ENCODE measurements around the gene SCYL1.

Gene SCYL1

DNA sequence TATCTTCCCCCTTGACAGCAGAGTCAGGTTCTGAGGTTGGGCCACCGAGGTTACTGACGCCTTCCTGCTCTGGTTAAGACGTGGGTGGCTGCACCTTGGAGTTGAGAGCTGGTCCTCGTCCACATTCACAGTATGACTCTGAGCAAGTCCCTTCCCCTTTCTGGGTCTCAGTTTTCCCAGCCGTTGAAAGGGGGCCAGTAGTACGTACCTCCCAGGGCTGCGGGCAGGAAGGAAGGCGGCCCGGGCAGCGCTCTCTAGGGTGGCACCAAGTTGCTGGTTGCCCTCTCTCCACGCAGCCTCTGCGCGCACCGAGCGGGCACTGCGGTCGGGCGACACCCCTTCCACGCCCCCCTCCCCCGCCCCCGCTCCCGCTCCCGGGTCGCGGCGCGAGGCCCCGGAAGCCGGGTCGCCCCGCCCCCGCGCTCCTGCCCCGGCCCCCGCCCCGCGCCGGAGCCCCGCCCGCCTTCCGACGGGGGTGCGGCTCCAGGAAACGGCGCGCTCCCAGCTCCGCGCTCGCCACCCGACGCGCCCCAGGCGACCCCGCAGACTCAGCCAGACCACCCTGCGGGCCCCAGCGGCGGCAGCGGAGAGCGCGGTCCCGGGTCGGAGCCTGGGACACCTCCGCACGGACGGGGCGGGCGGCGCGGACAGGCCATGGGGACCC, 50.8 kb downstream of the SCYL1 start, which contains the start of gene EHBP1L1:
TSS of gene EHBP1L1 (plus strand) at position 486 of the 664 bp plus-strand sequence. CDS start 250 bp downstream, outside the sequence.
- Histone ChIP-seq H3K9me3 (ENCODE audit: control insufficient read depth, insufficient read depth, low read length) (no peaks in the 10 kb centered on the region), H3K27ac (ENCODE audit: low read depth, low read length) (no peak within 1 kb of the TSS), H3K9ac (ENCODE audit: low read depth, low read length) (no peak within 1 kb of the TSS), H3K4me3 (ENCODE audit: low read depth, low read length) (peak within 1 kb of the TSS; percentile 56), H3K27me3 (ENCODE audit: control insufficient read depth, insufficient read depth, low read length) (peaks cover 43% of the 10 kb centered on the region), H3K4me1 (ENCODE audit: control insufficient read depth, insufficient read depth, low read length) (peaks cover 16% of the 10 kb centered on the region), H3K36me3 (ENCODE audit: control insufficient read depth, insufficient read depth, low read length) (0 out of 2 replicates have a peak, but pooled peaks cover 2% of the 10 kb centered on the region)

DNA sequence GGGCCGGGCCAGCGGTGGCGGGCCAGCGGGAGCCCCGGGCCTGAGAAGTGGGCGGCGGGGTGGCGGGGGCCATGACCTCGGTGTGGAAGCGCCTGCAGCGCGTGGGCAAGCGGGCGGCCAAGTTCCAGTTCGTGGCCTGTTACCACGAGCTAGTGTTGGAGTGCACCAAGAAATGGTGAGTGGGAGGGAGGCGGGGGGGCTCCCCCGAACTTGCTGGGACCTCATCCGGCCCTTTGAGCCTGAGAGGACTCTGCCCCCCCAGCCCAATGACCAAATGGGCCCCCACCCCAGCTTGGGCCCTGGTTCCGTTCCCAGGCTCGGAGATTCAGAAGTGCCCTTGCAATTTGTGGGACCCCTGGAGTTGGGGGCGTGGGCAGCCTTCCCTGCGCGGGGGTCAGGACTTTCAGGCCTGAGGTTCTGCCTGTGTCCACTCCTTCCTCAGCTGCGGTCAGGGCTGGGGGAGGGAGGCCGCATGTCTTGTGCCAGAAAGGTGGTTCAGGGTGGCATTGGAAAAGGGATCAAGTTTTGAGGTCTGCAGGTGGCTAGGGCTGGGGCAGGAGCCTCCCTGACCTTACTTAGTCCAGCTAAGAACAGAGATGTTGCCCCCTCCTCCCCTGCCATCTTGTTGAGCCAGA, 51.5 kb downstream of the SCYL1 start:
- Histone ChIP-seq H3K36me3 (ENCODE audit: control insufficient read depth, insufficient read depth, low read length) (0 out of 2 replicates have a peak, but pooled peaks cover 2% of the 10 kb centered on the region), H3K9me3 (ENCODE audit: control insufficient read depth, insufficient read depth, low read length) (no peaks in the 10 kb centered on the region), H3K4me1 (ENCODE audit: control insufficient read depth, insufficient read depth, low read length) (peaks cover 12% of the 10 kb centered on the region), H3K4me3 (ENCODE audit: low read depth, low read length) (peak overlapping the region; percentile 48; the same call in 1 of the 2 replicates), H3K9ac (ENCODE audit: low read depth, low read length) (no peak overlapping the region), H3K27ac (ENCODE audit: low read depth, low read length) (no peak overlapping the region), H3K27me3 (ENCODE audit: control insufficient read depth, insufficient read depth, low read length) (peaks cover 43% of the 10 kb centered on the region)

DNA sequence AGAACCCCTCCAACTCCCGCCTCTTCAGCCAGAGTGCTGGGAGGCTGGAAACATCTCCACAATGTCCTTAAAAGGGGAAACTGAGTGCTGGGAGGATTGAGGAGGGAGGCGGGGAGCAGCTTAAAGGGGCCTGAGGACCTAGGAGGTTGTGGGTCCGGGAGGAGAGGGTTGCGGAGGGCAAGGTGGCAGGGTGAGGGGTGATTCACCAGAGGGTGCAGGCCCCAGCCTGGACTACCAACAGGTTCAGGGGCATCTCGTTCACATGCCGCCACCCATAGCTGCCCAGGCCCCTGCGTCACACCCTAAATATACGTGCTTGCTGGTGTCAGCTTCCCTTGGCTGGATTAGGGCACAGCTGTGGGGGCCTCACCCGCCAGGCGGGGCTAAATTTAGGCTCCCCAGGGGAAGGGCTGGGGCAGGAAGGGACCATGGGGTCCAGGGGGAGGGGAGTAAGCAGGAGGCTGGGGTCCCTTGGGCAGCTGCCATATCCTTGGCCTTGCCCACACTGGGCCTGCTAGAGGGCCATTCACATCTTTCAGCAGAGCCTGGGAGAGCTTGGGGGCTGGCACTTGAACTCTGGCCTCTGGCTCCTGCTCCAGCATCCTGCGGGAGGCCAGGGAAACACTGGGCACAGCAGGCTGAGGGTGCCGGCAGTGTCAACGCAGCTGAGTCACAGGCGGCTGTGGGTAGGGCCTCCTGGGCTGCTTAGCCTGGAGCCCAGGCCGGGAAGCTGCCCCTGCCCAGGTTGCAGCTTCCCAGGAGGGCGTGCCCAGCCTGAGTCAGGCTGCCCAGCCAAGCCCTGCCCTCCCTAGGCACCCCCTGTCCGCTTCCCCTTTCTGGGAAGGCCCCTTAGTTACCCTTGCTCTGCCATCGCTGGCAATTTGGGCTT, 52.2 kb downstream of the SCYL1 start:
- Histone ChIP-seq H3K9me3 (ENCODE audit: control insufficient read depth, insufficient read depth, low read length) (no peaks in the 10 kb centered on the region), H3K27me3 (ENCODE audit: control insufficient read depth, insufficient read depth, low read length) (peaks cover 43% of the 10 kb centered on the region), H3K36me3 (ENCODE audit: control insufficient read depth, insufficient read depth, low read length) (0 out of 2 replicates have a peak, but pooled peaks cover 2% of the 10 kb centered on the region), H3K9ac (ENCODE audit: low read depth, low read length) (no peak overlapping the region), H3K4me3 (ENCODE audit: low read depth, low read length) (no peak overlapping the region), H3K27ac (ENCODE audit: low read depth, low read length) (no peak overlapping the region), H3K4me1 (ENCODE audit: control insufficient read depth, insufficient read depth, low read length) (peaks cover 9% of the 10 kb centered on the region)

DNA sequence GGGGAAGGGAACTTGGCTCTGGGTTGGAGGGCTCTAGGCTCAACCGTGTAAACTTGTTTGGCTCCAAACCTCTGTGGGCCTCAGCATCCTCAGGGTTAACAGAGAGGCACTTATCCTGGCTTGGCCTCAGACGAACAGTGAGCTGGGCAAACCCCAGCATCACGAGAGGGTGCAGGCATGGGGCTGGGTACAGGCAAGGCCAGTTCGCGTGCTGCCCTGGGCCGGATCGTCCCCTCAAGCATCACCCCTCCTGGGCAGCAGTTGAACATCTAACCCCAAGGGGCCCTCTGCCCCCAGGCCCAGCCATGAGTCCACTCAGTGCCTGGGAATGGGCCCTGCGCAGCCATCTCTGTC, 52.9 kb downstream of the SCYL1 start:
- peaks cover 9% of the 10 kb centered on the region for H3K4me1 ChIP-seq (ENCODE audit: control insufficient read depth, insufficient read depth, low read length)
- H3K4me3 ChIP-seq (ENCODE audit: low read depth, low read length), result no peak overlapping the region

DNA sequence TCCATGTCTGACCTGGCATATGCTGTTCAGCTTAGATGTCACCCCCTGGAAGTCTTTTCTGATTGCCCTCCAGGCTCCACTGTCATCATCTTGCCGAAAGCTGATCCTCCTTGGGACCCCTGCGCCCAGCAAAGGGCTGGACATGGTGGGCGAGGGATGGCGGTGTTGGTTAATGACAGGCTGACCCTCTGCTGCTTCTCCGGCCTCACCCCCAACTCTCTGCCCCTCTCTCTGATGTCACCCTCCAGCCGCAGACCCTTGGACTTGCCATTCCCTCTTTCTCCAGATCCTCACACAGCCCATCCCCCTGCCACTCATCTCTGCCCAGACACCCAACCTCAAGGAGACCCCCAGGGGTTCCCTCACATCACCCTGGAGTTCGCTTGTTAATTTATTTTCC, 53.3 kb downstream of the SCYL1 start:
- H3K4me3 ChIP-seq (ENCODE audit: low read depth, low read length), result no peak overlapping the region
- H3K27me3 ChIP-seq (ENCODE audit: control insufficient read depth, insufficient read depth, low read length), result peaks cover 53% of the 10 kb centered on the region
- no peak overlapping the region for H3K9ac ChIP-seq (ENCODE audit: low read depth, low read length)
- H3K4me1 ChIP-seq (ENCODE audit: control insufficient read depth, insufficient read depth, low read length), result peaks cover 9% of the 10 kb centered on the region
- H3K27ac ChIP-seq (ENCODE audit: low read depth, low read length), result no peak overlapping the region
- 0 out of 2 replicates have a peak, but pooled peaks cover 2% of the 10 kb centered on the region for H3K36me3 ChIP-seq (ENCODE audit: control insufficient read depth, insufficient read depth, low read length)
- H3K9me3 ChIP-seq (ENCODE audit: control insufficient read depth, insufficient read depth, low read length), result no peaks in the 10 kb centered on the region

More for the DNA sequence above, 52.9 kb downstream of the SCYL1 start:
- Histone ChIP-seq H3K36me3 (ENCODE audit: control insufficient read depth, insufficient read depth, low read length) (0 out of 2 replicates have a peak, but pooled peaks cover 2% of the 10 kb centered on the region), H3K9ac (ENCODE audit: low read depth, low read length) (no peak overlapping the region), H3K9me3 (ENCODE audit: control insufficient read depth, insufficient read depth, low read length) (no peaks in the 10 kb centered on the region), H3K27me3 (ENCODE audit: control insufficient read depth, insufficient read depth, low read length) (peaks cover 49% of the 10 kb centered on the region), H3K27ac (ENCODE audit: low read depth, low read length) (no peak overlapping the region)

DNA sequence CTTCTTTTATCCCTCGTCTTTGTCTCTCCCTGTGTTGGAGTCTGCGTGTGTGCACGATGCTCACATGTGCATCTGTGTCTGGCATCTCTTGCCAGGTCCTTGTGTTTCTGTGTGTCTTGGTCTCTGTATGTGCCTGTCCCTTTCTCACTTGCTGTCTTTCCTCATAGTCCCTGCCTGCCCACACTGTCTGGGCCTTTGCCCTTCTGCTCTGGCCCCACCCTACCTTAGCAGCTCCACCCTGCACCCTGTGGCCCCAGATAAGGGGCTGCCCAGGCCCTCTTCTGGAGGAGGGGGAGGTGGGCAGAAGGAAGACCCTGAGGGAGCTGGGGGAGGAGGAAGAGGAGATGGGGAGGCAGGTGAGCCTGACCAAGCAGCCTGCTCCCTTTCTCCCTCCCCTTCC, 53.8 kb downstream of the SCYL1 start:
- Histone ChIP-seq H3K4me1 (ENCODE audit: control insufficient read depth, insufficient read depth, low read length) (peaks cover 9% of the 10 kb centered on the region), H3K27ac (ENCODE audit: low read depth, low read length) (no peak overlapping the region), H3K27me3 (ENCODE audit: control insufficient read depth, insufficient read depth, low read length) (peaks cover 58% of the 10 kb centered on the region), H3K36me3 (ENCODE audit: control insufficient read depth, insufficient read depth, low read length) (0 out of 2 replicates have a peak, but pooled peaks cover under 1% of the 10 kb centered on the region), H3K4me3 (ENCODE audit: low read depth, low read length) (no peak overlapping the region), H3K9ac (ENCODE audit: low read depth, low read length) (no peak overlapping the region), H3K9me3 (ENCODE audit: control insufficient read depth, insufficient read depth, low read length) (no peaks in the 10 kb centered on the region)

DNA sequence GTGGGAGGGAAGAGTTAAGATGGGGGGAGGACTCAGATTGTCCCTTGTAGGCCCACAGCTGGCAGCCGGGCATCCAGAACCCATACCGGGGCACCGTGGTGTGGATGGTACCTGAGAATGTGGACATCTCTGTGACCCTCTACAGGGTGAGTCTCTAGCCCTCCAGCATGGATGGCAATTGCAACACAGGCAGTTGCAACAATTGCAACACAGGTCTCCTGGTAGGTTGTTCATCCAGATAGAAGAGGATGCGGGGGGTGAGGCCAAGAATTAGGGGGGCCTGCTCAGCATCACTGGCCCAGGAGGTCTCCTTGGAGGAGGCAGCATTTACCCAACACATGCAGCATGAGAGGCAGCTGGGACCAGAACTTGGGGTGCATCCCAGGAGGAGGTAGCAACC, 54.4 kb downstream of the SCYL1 start:
- Histone ChIP-seq H3K36me3 (ENCODE audit: control insufficient read depth, insufficient read depth, low read length) (no peaks in the 10 kb centered on the region), H3K9me3 (ENCODE audit: control insufficient read depth, insufficient read depth, low read length) (no peaks in the 10 kb centered on the region), H3K27ac (ENCODE audit: low read depth, low read length) (no peak overlapping the region), H3K4me3 (ENCODE audit: low read depth, low read length) (no peak overlapping the region), H3K4me1 (ENCODE audit: control insufficient read depth, insufficient read depth, low read length) (peaks cover 7% of the 10 kb centered on the region), H3K9ac (ENCODE audit: low read depth, low read length) (no peak overlapping the region), H3K27me3 (ENCODE audit: control insufficient read depth, insufficient read depth, low read length) (peaks cover 64% of the 10 kb centered on the region)

DNA sequence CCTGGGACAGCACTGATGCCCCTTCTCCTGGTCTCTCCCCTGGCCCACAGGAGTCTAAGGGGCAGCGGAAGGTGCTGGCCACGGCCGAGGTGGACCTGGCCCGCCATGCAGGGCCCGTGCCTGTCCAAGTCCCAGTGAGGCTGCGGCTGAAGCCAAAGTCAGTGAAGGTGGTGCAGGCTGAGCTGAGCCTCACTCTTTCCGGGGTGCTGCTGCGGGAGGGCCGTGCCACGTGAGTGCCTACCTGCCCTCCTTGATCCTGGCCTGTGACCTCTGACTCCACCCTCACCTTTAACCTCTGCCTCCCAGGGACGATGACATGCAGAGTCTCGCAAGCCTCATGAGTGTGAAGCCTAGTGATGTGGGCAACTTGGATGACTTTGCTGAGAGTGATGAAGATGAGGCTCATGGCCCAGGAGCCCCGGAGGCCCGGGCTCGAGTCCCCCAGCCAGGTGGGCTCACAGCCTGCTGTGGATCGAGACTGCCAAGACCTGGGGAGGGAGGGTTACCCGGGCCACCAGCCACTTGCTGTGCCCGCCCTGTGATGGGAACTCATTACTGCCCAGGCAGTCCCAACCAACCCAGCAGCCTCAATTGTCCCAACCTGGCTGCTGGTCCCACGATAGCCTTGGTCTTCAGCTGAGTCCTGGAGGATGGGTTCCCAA, 55.3 kb downstream of the SCYL1 start:
- no peaks in the 10 kb centered on the region for H3K36me3 ChIP-seq (ENCODE audit: control insufficient read depth, insufficient read depth, low read length)
- no peak overlapping the region for H3K9ac ChIP-seq (ENCODE audit: low read depth, low read length)
- 0 out of 2 replicates have a peak, but pooled peaks cover 3% of the 10 kb centered on the region for H3K4me1 ChIP-seq (ENCODE audit: control insufficient read depth, insufficient read depth, low read length)
- H3K27ac ChIP-seq (ENCODE audit: low read depth, low read length), result no peak overlapping the region
- H3K9me3 ChIP-seq (ENCODE audit: control insufficient read depth, insufficient read depth, low read length), result no peaks in the 10 kb centered on the region
- H3K4me3 ChIP-seq (ENCODE audit: low read depth, low read length), result no peak overlapping the region
- H3K27me3 ChIP-seq (ENCODE audit: control insufficient read depth, insufficient read depth, low read length), result peaks cover 67% of the 10 kb centered on the region

DNA sequence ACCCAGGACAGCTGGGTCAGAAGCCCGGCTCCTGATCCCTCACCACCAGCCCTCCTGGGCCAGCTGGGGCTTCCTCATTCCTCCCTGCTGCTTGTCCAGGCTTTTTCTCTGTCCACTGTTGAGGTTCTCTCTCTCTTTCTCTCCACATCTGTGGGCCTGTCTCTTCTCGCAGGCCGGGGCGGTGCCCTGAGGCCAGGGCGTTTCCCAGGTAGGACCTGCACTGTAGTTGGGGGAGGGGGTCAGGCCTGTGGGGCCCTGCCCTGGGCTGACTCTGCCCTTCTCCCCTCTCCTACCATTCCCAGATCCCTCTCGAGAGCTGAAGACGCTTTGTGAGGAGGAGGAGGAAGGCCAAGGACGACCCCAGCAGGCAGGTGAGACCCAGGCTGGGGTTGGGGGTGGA, 55.9 kb downstream of the SCYL1 start:
- Histone ChIP-seq H3K4me3 (ENCODE audit: low read depth, low read length) (no peak overlapping the region), H3K36me3 (ENCODE audit: control insufficient read depth, insufficient read depth, low read length) (no peaks in the 10 kb centered on the region), H3K9me3 (ENCODE audit: control insufficient read depth, insufficient read depth, low read length) (no peaks in the 10 kb centered on the region)

DNA sequence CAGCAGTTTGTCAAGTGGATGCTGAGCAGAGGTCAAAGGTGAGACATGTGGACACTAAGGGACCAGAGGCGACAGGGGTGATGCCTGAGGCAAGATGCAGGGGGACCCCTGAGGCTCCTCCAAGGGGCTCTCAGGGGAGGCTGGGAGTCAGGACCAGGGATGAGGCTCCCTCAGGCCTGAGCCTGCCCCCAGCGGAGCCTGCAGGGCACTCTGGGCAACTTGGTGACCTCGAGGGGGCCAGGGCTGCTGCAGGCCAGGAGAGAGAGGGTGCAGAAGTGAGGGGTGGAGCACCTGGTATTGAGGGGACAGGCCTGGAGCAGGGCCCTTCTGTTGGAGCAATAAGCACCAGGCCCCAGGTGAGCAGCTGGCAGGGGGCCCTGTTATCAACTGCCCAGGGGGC, 57.0 kb downstream of the SCYL1 start:
- H3K27ac ChIP-seq (ENCODE audit: low read depth, low read length), result no peak overlapping the region
- H3K9ac ChIP-seq (ENCODE audit: low read depth, low read length), result no peak overlapping the region
- no peaks in the 10 kb centered on the region for H3K36me3 ChIP-seq (ENCODE audit: control insufficient read depth, insufficient read depth, low read length)
- H3K9me3 ChIP-seq (ENCODE audit: control insufficient read depth, insufficient read depth, low read length), result no peaks in the 10 kb centered on the region
- peaks cover 67% of the 10 kb centered on the region for H3K27me3 ChIP-seq (ENCODE audit: control insufficient read depth, insufficient read depth, low read length)
- H3K4me3 ChIP-seq (ENCODE audit: low read depth, low read length), result no peak overlapping the region
- H3K4me1 ChIP-seq (ENCODE audit: control insufficient read depth, insufficient read depth, low read length), result no peaks in the 10 kb centered on the region

More for the DNA sequence above, 55.9 kb downstream of the SCYL1 start:
- Histone ChIP-seq H3K27me3 (ENCODE audit: control insufficient read depth, insufficient read depth, low read length) (peaks cover 67% of the 10 kb centered on the region), H3K9ac (ENCODE audit: low read depth, low read length) (no peak overlapping the region), H3K27ac (ENCODE audit: low read depth, low read length) (no peak overlapping the region), H3K4me1 (ENCODE audit: control insufficient read depth, insufficient read depth, low read length) (no peaks in the 10 kb centered on the region)

Data from HUES48 (cell line).